Neural progenitor cell (in vitro differentiated cells): ENCODE measurements around the gene NRF1. TPM values are rescaled to one million over a fixed set of nuclear protein-coding genes. Genes with fewer than 3 reads are reported as not detected.

ENCODE experiments used
- DNase-seq: peaks from one replicate; pipeline ENCODE4 v3.0.0-alpha.2; 2016; ENCODE audit warnings: low spot score
- H2AFZ ChIP-seq: fragments of 200-600 bp; sonication (generic); replicated peaks from 2 replicates; pipeline ENCODE4 v1.6.1; 2016; ENCODE audit warnings: antibody characterized with exemption
- H3F3A ChIP-seq: fragments of 200-600 bp; sonication (generic); 2 replicates; pipeline ENCODE4 v1.6.1; 2016; ENCODE audit warnings: antibody characterized with exemption, low read depth
- H3K27ac ChIP-seq: fragments of 200-600 bp; sonication (generic); 2 replicates; pipeline ENCODE4 v1.5.1; 2016; ENCODE audit warnings: mild to moderate bottlenecking
- H3K27me3 ChIP-seq: fragments of 200-600 bp; sonication (generic); 2 replicates; pipeline ENCODE4 v1.6.1; 2016; ENCODE audit warnings: mild to moderate bottlenecking, moderate library complexity
- H3K36me3 ChIP-seq: fragments of 200-600 bp; sonication (generic); 2 replicates; pipeline ENCODE4 v1.5.1; 2016
- H3K4me1 ChIP-seq: fragments of 200-600 bp; sonication (generic); 2 replicates; pipeline ENCODE4 v1.6.1; 2016; ENCODE audit warnings: mixed run types
- H3K4me2 ChIP-seq: fragments of 200-600 bp; sonication (generic); 2 replicates; pipeline ENCODE4 v1.6.1; 2016
- H3K4me3 ChIP-seq: fragments of 200-600 bp; sonication (generic); 2 replicates; pipeline ENCODE4 v1.5.1; 2016
- H3K79me2 ChIP-seq: fragments of 200-600 bp; sonication (generic); 2 replicates; pipeline ENCODE4 v1.6.1; 2016; ENCODE audit warnings: low read depth
- H3K9ac ChIP-seq: fragments of 200-600 bp; sonication (generic); 2 replicates; pipeline ENCODE4 v1.6.1; 2016
- H3K9me3 ChIP-seq: fragments of 200-600 bp; sonication (generic); 2 replicates; pipeline ENCODE4 v1.5.1; 2016; ENCODE audit warnings: low read depth
- H4K20me1 ChIP-seq: fragments of 200-600 bp; sonication (generic); 2 replicates; pipeline ENCODE4 v1.6.1; 2016; ENCODE audit warnings: low read depth
- H3K27ac Mint-ChIP-seq: 3 replicates; pipeline ENCODE4 v1.8.0; 2021; ENCODE audit warnings: mixed read lengths
- H3K27me3 Mint-ChIP-seq: 2 replicates; pipeline ENCODE4 v1.8.0; 2022; ENCODE audit warnings: low read depth, mild to moderate bottlenecking, inconsistent platforms, moderate library complexity, mixed read lengths; ENCODE audit not compliant: insufficient read depth
- H3K36me3 Mint-ChIP-seq: 3 replicates; pipeline ENCODE4 v1.8.0; 2021; ENCODE audit warnings: mixed read lengths
- H3K4me1 Mint-ChIP-seq: 3 replicates; pipeline ENCODE4 v1.8.0; 2021; ENCODE audit warnings: mixed read lengths
- H3K4me3 Mint-ChIP-seq: 3 replicates; pipeline ENCODE4 v1.8.0; 2021; ENCODE audit warnings: mild to moderate bottlenecking, moderate library complexity, mixed read lengths
- H3K9me3 Mint-ChIP-seq: 3 replicates; pipeline ENCODE4 v1.8.0; 2020; ENCODE audit warnings: mixed read lengths
- CTCF ChIP-seq: fragments of 200-600 bp; sonication (generic); IDR thresholded peaks from 2 replicates; pipeline ENCODE4 v1.5.1; 2017; ENCODE audit warnings: antibody characterized with exemption, mild to moderate bottlenecking
- EZH2 ChIP-seq: fragments of 200-600 bp; sonication (generic); IDR thresholded peaks from 2 replicates; pipeline ENCODE4 v1.6.1; 2017; ENCODE audit warnings: antibody characterized with exemption, mild to moderate bottlenecking, moderate library complexity
- EZH2phosphoT487 ChIP-seq: fragments of 200-600 bp; sonication (generic); IDR thresholded peaks from 2 replicates; pipeline ENCODE4 v1.6.1; 2017; ENCODE audit warnings: antibody characterized with exemption
- total RNA-seq: library from RNA; depleted of rRNA; stranded (reverse); fragments of >200 nt; gene quantifications from 2 replicates; pipeline ENCODE4 v1.2.3, GENCODE V29; 2015; ENCODE audit warnings: low replicate concordance

Gene NRF1
- total RNA-seq, 1 donor from 2014 or later: 22.9 TPM

GRCh38 chr7:129780974-129781927 is 169.7 kb downstream of the NRF1 start:
- Histone ChIP-seq H2AFZ (no peak overlapping the region), H3K79me2 (no peaks in the 10 kb centered on the region), H3K4me3 (peak overlapping the region; percentile 41), H3K27ac (no peak overlapping the region), H3K9ac (no peak overlapping the region), H3K9me3 (no peaks in the 10 kb centered on the region), H3K36me3 (no peaks in the 10 kb centered on the region), H3K4me2 (peak overlapping the region; percentile 62), H3F3A (peaks cover 40% of the 10 kb centered on the region), H4K20me1 (peaks cover 94% of the 10 kb centered on the region), H3K4me1 (peaks cover 45% of the 10 kb centered on the region), H3K27me3 (peaks cover 100% of the 10 kb centered on the region)
- H3K4me3 Mint-ChIP-seq: peak overlapping the region; percentile 77
- no peaks in the 10 kb centered on the region for H3K36me3 Mint-ChIP-seq
- H3K27me3 Mint-ChIP-seq: peaks cover 79% of the 10 kb centered on the region
- H3K9me3 Mint-ChIP-seq: no peaks in the 10 kb centered on the region
- DNase-seq: no peak
- no peak for TF ChIP-seq CTCF
- peak; percentile 61 for TF ChIP-seq EZH2
- peak; percentile 50 for TF ChIP-seq EZH2phosphoT487
- peaks cover 32% of the 10 kb centered on the region for H3K4me1 Mint-ChIP-seq
- no peak overlapping the region for H3K27ac Mint-ChIP-seq

- peaks cover 48% of the 10 kb centered on the region for H3K4me1 ChIP-seq
- H3K4me2 ChIP-seq: peak overlapping the region; percentile 62
- no peaks in the 10 kb centered on the region for H3K36me3 ChIP-seq
- no peak overlapping the region for H3K27ac Mint-ChIP-seq
- H3K27ac ChIP-seq: no peak overlapping the region
- H3F3A ChIP-seq: peaks cover 47% of the 10 kb centered on the region
- H3K4me3 ChIP-seq: peak overlapping the region; percentile 24
- H3K9ac ChIP-seq: no peak overlapping the region
- peak; percentile 82 for DNase-seq
- TF ChIP-seq EZH2 (peak; percentile 96), CTCF (no peak), EZH2phosphoT487 (peak; percentile 76)
- H4K20me1 ChIP-seq: peaks cover 96% of the 10 kb centered on the region
- H3K9me3 Mint-ChIP-seq: no peaks in the 10 kb centered on the region
- H3K9me3 ChIP-seq: no peaks in the 10 kb centered on the region
- H3K36me3 Mint-ChIP-seq: no peaks in the 10 kb centered on the region
- no peak overlapping the region for H2AFZ ChIP-seq
- H3K79me2 ChIP-seq: no peaks in the 10 kb centered on the region
- peaks cover 40% of the 10 kb centered on the region for H3K4me1 Mint-ChIP-seq
- H3K27me3 Mint-ChIP-seq: peaks cover 79% of the 10 kb centered on the region
- H3K27me3 ChIP-seq: peaks cover 100% of the 10 kb centered on the region
- peak overlapping the region; percentile 74 for H3K4me3 Mint-ChIP-seq
Measured at GRCh38 chr7:129781928-129782817, 170.7 kb downstream of the NRF1 start.

- TF ChIP-seq CTCF (no peak), EZH2 (peak; percentile 98), EZH2phosphoT487 (peak; percentile 96)
- H3K4me3 ChIP-seq: no peak overlapping the region
- Mint-ChIP-seq H3K27me3 (peaks cover 73% of the 10 kb centered on the region), H3K4me1 (peaks cover 47% of the 10 kb centered on the region), H3K4me3 (peak overlapping the region; percentile 74), H3K27ac (no peak overlapping the region), H3K36me3 (no peaks in the 10 kb centered on the region), H3K9me3 (no peaks in the 10 kb centered on the region)
- peaks cover 93% of the 10 kb centered on the region for H4K20me1 ChIP-seq
- H3K4me1 ChIP-seq: peaks cover 48% of the 10 kb centered on the region
- H2AFZ ChIP-seq: no peak overlapping the region
- H3K4me2 ChIP-seq: no peak overlapping the region
- peaks cover 52% of the 10 kb centered on the region for H3F3A ChIP-seq
- no peak overlapping the region for H3K27ac ChIP-seq
- H3K9ac ChIP-seq: no peak overlapping the region
- H3K9me3 ChIP-seq: no peaks in the 10 kb centered on the region
- H3K27me3 ChIP-seq: peaks cover 100% of the 10 kb centered on the region
- no peaks in the 10 kb centered on the region for H3K36me3 ChIP-seq
- no peaks in the 10 kb centered on the region for H3K79me2 ChIP-seq
- DNase-seq: peak; percentile 44
Measured at GRCh38 chr7:129782818-129783583, 171.5 kb downstream of the NRF1 start.
